NCI-H510A treated with DMSO at 0.1 percent for 48 hours (cell line): ENCODE measurements around the gene ROR1.
"Not testable (repeated sequence)": the region's sequence is repeated elsewhere in the genome, so short reads cannot be mapped to it uniquely, and the experiment has no call there.

Experiments
- DNase-seq: peaks from one replicate; lab custom pipeline; 2025; lab: John Stamatoyannopoulos, UW

The ROR1 gene

DNA sequence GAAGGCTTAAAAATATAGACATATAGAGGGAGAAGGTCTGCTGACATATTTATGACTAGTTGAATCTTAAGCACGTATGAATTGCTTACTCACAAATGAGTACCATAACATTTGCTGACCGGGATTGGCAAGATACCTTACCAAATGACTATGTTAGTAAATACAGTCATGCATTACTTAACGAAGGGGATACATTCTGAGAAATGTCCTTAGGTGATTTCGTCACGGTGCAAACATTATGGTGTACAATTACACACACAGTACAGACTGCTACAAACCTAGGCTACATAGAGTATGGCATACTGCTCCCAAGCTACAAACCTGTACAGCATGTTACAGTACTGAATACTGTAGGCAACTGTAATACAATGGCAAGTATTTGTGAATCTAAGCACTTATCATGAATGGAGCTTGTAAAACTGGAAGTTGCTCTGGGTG lies 410.2 kb downstream of the ROR1 start:
- peak; percentile 62 for DNase-seq

- DNase-seq = no peak
Measured at GRCh38 chr1:64186138-64186897, 412.5 kb downstream of the ROR1 start.

- DNase-seq = no peak
Measured at GRCh38 chr1:64186898-64187280, 413.1 kb downstream of the ROR1 start.

- no peak for DNase-seq
Measured at GRCh38 chr1:64187646-64188045, 413.8 kb downstream of the ROR1 start.

GRCh38 chr1:64192290-64192689 lies 418.5 kb downstream of the ROR1 start:
- no peak for DNase-seq

DNA sequence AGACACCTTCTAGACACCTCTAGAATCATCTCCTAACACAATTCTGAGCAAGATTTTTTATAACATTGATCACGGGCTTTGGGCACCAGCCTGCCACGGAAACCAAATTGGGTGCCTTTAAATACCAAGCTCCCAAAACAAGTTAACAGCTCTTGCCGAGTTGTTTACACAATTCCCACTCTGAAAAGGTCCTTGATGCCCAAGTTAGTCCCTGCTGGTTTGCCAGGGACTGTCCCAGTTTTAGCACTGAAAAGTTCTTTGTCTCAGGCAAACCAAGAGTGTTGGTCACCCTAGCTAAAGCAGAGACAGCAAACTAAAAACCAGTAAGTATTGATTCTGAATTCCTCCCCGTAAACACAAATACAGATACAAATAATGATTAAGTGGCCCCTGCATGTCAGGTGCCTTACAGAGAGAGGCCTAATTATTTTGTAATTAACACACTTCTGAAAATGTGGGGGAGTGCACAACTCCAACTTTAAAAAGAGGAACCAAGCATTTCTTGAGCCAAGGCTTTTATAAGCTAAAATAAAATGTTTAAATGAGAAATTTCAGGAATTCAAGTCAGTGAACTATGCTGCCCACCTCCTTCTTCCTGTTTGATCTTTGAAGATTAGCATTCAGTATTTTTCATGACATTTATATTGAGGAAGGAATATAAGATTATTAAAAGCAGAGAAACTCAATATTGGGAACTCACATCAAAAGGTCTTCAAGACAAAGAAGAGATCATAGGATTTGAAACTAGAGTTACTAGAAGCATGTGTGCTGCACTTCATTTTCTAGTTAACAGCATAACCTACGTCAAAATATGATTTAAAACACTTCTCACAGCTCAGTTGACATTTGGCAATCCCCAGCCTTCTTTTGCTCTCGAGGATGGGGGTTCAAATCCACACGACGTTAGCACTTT lies 420.6 kb downstream of the ROR1 start:
- DNase-seq = no peak

DNA sequence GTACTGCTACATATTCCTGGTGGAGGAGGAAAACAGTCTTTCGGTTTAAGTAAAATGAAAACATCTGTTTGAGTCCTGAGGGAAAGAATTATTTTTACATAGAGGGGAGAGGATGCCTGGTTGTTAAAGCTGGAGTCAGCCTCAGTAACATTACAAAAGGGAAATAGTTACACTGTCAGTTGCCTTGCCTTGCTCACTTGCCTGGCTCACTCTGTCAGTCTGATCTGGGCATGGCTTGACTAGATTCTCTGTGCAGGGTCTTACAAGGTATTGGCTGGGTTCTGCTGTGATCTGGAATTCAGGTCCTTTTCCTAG lies 421.2 kb downstream of the ROR1 start:
- DNase-seq = no peak

DNA sequence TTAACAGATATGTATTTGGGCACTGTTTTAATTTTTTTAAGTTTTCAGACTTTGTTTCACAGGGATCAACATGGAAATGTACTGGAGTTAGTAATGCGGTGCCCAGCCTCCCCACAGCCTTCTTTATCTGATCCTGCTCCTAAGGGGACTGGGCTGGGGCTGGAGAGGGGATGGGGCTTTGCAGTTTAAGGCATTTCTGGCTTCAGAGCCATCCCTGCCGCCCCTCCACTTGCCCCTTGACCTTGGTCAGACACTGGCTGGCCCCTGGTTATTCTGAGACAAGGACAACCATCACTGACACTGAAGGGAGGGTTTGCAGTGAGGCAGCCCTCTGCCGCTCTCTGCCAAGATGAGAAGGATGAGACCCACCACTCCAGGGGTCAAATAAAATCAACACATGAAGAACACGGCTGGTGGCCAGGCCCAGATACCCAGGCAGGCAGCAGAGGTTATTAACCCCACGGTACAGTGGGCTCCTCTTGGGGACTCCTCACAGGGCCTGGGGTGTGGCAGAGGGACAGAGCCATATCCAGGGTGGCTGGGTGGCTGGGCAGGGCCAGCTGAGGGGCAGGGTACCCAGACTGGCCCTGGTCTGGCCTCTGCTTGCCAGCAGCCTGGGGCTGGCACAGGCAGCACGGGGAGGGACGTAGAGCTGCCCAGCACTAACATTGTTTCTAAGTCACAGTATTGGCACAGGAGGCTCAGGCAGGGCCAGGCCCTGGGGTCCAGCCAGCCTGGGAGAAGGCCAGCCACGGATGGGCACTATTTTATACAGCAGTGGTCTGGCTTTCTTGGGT lies 422.5 kb downstream of the ROR1 start:
- DNase-seq = no peak

DNA sequence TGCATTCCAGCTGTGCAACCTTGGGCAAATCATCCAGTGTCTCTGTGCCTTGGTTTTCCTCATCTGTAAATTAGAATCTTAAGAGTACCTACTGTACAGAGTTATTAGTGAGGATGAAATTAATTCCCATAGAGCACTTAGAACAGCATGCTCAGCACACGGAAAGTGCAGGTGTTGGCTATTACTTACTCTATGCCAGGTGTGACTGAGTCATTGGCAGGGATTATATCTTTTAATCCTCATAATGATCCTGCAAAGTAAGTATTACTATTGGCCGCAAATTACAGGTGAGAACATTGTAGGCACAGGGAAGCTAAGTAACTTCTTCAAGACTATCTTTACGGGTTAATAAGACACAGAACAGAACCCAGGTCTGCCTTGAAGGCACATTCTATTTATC lies 423.3 kb downstream of the ROR1 start:
- DNase-seq = no peak

- no peak for DNase-seq
Measured at GRCh38 chr1:64199154-64199553, 425.3 kb downstream of the ROR1 start.

- DNase-seq = no peak
Measured at GRCh38 chr1:64200064-64200463, 426.2 kb downstream of the ROR1 start.

- no peak for DNase-seq
Measured at GRCh38 chr1:64203420-64203819, 429.6 kb downstream of the ROR1 start, which contains the start of gene UBE2U. Gene UBE2U (plus strand): TSS chr1:64203623. CDS start chr1:64204051, 428 bp downstream.

GRCh38 chr1:64209221-64209620 lies 435.4 kb downstream of the ROR1 start:
- DNase-seq = no peak

DNA sequence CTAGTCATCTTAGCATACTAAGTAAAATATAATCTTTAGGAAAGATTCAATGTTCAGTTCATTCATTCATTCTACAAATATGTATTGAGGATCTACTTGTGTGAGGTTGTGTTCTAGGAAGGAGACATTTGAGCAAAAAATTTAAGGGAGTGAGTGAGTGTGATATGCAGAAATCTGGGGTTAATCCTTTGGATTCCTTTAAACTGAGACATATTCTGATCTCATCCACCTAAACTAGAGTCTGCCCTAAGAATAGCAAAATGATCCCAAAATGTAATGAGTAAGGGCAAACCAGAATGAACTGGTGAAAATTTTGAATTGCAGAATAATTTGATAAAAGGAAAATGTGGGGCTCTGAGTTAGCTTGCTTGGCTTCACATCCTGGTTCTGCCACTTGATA lies 438.2 kb downstream of the ROR1 start:
- DNase-seq = no peak

GRCh38 chr1:64215576-64215975 lies 441.8 kb downstream of the ROR1 start:
- DNase-seq = peak; percentile 24

DNA sequence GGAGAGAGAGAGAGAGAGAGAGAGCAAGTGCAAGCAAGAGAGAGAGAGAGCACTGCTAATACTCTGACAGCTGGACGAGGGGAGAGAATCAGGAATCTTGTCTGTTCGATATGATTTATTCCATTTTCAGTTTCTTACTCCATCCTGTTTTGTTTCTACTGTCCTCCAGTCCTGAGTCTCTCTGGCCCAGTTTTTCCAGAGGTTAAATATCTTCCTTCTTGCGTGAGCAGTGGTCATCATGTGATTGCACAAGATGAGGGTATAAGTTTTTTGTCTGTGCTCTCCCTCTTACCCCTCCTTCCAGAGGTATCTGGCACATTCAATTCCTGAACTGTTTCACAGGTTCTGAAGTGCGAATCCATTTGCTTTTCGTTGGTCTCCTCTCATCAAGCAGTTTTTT lies 446.4 kb downstream of the ROR1 start:
- no peak for DNase-seq

DNA sequence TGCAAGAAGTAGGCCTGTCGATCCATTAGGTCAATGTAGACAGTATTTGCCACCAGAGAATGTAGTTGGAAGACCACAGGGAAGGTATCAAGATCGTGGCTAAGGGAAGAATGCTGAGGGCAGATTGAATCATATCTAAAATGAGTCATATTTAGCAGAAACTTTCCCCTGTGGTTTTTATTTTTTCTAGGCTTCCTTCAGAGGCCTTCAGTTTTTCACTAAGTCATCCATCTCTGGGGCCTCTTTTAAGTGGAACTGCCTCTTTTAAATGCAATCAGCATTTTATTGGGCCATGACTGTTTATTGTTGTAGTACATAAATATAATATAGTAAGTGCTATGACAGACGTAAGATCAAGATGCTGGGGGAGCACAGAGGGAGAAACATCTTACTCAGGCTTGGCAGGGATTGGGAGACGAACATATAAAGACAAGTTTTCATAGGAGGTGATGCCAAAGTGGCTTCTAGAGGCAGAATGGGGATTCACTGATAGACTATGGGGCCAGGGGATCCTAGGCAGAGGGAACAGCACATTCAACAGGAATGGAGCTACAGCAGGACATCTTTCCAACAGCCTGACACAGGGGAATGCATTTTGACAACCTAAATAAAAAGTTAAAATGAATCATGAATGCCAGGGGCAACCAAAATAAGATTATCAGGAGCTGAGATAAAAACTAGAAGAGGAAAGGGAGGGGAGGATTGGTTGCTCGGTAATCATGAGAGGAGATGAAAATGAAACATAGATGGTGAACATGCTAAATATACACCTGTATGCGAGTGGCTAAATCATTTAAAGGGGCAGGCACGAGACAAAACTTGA lies 449.7 kb downstream of the ROR1 start:
- no peak for DNase-seq

DNA sequence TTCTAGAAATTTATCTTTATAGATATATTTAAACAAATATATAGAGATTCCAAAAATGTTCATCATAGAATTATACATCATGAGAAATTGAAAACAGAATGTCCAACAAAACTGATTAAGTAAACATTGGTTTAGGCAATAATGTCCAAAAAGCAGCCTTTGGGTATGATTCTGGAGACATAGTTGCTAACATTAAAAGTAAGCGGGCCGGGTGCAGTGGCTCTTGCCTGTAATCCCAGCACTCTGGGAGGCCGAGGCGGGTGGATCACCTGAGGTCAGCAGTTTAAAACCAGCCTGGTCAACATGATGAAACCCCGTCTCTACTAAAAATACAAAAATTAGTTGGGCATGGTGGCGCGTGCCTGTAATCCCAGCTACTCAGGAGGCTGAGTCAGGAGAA lies 450.4 kb downstream of the ROR1 start:
- not testable (repeated sequence) for DNase-seq

DNA sequence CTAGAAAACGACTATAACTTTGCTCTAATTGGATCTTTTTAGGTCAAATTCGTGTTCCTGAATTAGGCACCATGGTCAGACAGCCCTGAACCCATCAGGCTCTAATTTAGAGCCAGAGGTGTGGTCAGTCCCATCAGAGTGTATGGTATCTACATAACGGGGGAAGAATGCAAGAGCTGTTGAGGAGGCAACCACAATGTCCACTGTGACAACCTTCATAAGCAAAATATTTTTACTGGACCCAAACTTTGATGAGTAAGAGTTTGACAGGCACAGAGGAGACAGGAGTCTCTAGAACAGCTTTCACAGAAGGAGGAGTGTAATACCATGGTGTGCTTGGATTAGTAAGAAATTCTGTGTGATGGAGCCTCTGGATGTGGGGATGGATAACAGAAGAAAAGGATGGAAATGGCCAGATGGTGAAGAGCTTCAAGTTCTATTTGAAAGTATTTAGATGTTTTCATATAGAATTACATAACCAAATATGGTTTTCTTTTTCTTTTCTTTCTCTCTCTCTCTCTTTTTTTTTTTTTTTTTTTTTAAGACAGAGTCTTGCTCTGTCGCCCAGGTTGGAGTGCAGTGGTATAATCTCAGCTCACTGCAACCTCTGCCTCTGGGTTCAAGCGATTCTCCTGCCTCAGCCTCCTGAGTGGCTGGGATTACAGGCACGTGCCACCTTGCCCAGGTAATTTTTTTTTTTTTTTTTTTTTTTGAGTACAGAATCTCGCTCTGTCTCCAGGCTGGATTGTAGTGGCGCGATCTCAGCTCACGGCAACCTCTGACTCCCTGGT lies 454.5 kb downstream of the ROR1 start:
- DNase-seq = no peak

DNA sequence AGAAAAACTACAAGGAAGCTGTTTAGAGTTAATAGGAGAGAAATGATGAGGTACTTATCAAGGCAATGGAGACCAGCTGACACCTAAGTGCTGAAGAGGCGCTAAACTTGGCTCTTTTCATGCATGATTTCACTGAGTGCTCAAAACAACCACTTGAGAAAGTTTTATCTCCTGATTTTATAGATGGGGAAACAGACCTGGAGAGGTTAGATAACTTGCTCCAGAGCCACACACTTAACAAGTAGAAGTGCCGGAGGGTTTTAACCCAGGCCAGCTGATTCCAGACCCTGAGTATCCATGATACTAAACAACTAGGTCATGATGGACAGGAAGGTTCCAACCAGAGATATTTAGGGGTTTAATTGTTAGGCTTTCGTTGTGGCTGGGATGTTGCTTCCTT lies 455.5 kb downstream of the ROR1 start:
- peak; percentile 96 for DNase-seq
